Measurements from ENCODE around the gene ALPG.

- TF ChIP-seq ATF1 (CRISPR knock-in tag; IDR thresholded peaks at IDR 0.05) = no peak
- no peak for TF ChIP-seq TBL1XR1 (IDR thresholded peaks at IDR 0.05; ENCODE audit: borderline replicate concordance, low read length, partially characterized antibody)
- no peak for TF ChIP-seq MXI1 (IDR thresholded peaks at IDR 0.05; ENCODE audit: borderline replicate concordance, low read depth, low read length)
- TF ChIP-seq ZNF639 (CRISPR knock-in tag; conservative IDR thresholded peaks at IDR 0.05) = no peak
- no peak for TF ChIP-seq ZNF616 (CRISPR knock-in tag; IDR thresholded peaks at IDR 0.05; ENCODE audit: low read depth)
- TF ChIP-seq ZNF609 (CRISPR knock-in tag; IDR thresholded peaks at IDR 0.05; ENCODE audit: borderline replicate concordance) = no peak
- TF ChIP-seq CREB3 (CRISPR knock-in tag; IDR thresholded peaks at IDR 0.05) = no peak
- no peak for TF ChIP-seq FUBP1 (CRISPR knock-in tag; IDR thresholded peaks at IDR 0.05; ENCODE audit: borderline replicate concordance)
- no peak for TF ChIP-seq POLR2AphosphoS2 (IDR thresholded peaks at IDR 0.05; ENCODE audit: low read depth, low read length)
- TF ChIP-seq SP1 (IDR thresholded peaks at IDR 0.05) = no peak
- TF ChIP-seq SP1 (CRISPR knock-in tag; IDR thresholded peaks at IDR 0.05) = no peak
- no peak for TF ChIP-seq CTCF (CRISPR knock-in tag; IDR thresholded peaks at IDR 0.05)
- TF ChIP-seq BCLAF1 (IDR thresholded peaks at IDR 0.05) = no peak
- no peak for TF ChIP-seq ATF3 (CRISPR knock-in tag; IDR thresholded peaks at IDR 0.05)
Observed at GRCh38 chr2:232374356-232374755, 32.3 kb upstream of the ALPG start.

Measured in HepG2 (cell line).